ENCODE measurements around the gene SBNO2.

Gene SBNO2

GRCh38 chr19:1167687-1168571 lies 6.1 kb downstream of the SBNO2 start:
- DNase-seq, result no peak

- no peak for DNase-seq
Measured at GRCh38 chr19:1166872-1167573, 7.0 kb downstream of the SBNO2 start.

- DNase-seq, result no peak
Measured at GRCh38 chr19:1164684-1165531, 9.2 kb downstream of the SBNO2 start.

GRCh38 chr19:1163934-1164683 lies 10.0 kb downstream of the SBNO2 start:
- no peak for DNase-seq

DNA sequence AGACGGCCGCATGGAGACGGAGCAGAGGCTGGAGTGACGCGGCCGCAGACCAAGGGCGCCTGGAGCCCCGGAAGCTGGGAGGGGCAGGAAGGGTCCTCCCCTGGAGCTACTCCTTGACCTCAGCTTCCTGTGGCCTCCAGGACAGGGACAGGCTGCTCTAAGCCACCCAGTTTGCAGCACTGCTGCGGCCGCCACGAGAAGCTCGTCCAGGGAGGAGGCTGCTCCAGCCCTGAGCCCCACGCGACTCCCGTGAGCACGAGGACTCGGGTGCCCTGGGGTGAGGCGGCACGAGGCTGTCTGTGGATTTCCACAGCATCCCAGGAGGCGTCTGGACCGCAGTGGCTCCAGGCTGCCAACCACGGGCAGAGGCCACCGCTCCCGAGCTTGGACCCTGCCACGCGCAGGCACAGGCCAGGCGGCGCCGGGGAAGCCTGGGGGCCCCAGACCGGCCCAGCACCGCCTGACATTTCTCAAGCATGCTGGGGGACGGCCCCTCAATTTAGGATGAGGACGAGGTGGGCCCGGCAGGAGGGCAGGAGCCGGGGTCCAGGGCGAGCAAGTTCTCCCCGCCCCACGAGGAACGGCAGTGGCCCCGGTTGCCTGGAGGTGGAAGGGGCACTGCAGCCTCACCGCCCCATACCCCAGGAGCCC lies 10.7 kb downstream of the SBNO2 start:
- no peak for DNase-seq

- DNase-seq, result no peak
Measured at GRCh38 chr19:1162404-1163282, 11.4 kb downstream of the SBNO2 start.

DNA sequence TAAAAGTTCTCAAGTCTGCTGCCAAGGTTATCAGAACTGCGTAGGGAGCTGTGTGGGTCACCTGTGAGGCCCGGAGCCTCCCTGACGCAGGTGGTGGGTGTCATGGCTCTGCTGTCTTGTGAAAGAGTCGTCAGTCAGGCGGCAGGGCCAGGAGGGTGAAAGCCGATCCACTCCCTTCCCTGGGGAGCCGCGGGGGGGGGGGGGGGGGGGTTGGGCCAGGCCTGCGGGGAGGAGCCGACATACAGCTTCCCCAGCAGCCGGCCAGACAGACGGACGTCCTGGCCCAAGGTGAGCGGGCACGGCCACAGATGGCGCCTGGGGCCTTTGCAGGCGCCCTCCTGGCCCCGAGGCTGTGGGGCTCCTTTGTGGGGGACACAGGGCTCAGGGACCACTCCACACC lies 12.4 kb downstream of the SBNO2 start:
- DNase-seq, result no peak

- no peak for DNase-seq
Measured at GRCh38 chr19:1159864-1160595, 14.0 kb downstream of the SBNO2 start.

DNA sequence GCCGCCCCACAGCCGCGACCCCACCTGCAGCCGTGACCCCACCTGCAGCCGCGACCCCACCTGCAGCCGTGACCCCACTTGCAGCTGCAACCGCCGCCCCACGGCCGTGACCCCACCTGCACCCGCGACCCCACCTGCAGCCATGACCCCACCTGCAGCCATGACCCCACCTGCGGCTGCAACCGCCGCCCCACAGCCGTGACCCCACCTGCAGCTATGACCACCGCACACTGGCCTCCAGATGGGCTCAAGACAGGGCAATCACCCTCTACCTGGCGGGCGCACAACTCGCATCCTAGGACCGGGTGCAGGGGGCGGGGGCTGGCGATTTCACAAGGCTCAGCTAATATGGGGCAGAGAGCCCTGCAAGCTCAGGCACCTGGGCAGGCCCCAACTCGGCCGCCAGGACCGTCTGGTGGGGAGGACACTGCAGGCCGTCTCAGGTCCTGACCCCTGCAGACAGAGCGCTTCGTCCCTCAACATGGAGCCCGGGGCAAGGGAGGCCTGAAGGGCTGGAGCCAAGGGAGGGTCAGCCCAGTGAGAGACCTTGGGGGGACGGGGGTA lies 15.1 kb downstream of the SBNO2 start:
- DNase-seq, result no peak

DNA sequence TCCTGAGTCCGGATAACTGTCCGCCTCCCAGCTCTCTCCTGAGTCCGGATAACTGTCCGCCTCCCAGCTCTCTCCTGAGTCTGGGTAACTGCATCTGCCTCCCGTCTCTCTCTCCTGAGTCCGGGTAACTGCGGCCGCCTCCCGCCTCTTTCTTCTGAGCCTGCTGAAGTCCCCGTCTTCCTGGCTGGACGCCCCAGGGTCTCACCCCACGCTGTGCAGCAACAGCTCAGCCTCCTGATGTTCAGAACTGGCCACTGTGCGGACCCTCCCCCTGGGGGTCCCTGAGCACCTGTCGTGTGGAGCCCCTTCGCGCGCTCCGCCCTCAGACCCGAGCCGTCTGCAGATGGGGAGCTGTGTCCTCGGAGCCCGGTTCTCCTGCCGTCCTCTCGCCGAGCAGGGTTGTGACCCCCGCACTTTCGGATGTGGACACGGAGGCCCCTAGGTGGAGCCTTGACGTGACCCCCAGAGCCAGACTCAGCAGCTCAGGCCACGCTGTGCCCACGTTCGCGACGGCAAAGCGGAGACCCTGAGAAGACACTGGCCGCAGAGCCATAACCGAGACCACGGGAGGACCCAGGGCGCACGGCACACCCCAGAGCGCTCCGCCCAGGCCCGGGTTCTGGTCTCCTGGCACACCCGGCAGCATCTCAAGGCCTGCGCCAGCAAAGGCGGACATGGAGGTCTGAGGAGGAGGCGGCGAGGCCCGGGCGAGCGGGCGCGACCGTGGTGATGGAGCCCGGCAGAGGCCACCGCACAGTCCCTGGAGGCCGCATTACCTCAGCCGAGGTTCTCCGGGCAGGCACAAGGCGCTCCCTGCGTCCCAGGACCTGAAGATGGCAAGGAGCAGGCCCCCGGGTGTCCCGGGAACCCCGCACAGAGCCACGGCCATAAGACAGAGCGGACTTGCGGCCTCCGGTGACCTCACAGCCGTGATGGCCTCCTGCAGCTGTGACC lies 15.9 kb downstream of the SBNO2 start:
- DNase-seq, result no peak

GRCh38 chr19:1156830-1157615 lies 17.0 kb downstream of the SBNO2 start:
- no peak for DNase-seq

GRCh38 chr19:1156305-1156801 lies 17.7 kb downstream of the SBNO2 start:
- DNase-seq, result no peak

- DNase-seq, result no peak
Measured at GRCh38 chr19:1155352-1156304, 18.4 kb downstream of the SBNO2 start.

DNA sequence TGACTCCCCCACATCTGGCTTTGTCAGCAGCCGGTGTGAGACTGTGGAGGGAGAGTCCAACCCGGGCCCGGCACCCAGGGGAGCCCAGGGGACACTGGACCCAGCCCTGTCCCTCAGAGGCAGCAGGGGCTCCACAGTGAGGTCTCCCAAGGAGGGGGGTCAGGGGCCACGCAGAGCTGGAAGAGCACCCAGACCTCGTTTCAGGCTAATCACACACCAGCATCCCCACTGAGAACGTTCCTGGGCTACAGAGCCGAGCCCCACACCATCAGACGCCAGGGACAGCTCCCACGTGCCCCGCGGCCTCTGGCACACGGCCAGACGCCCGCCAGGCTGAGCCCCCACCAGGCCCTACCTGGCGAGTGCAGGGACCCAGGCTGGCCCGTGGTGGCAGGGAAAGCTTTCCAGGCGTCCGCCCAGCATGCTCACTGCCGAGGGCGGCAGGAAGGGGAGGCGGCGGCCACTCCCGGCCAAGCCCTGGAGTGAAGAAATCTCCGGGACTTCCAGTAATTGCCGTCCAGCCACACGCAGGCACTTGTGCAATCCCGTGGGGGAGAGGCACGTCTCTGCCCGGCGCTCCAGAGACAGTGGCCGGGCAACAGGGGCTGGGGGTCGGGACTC lies 19.2 kb downstream of the SBNO2 start:
- DNase-seq, result peak in 1 of 2 donors; percentile 59

DNA sequence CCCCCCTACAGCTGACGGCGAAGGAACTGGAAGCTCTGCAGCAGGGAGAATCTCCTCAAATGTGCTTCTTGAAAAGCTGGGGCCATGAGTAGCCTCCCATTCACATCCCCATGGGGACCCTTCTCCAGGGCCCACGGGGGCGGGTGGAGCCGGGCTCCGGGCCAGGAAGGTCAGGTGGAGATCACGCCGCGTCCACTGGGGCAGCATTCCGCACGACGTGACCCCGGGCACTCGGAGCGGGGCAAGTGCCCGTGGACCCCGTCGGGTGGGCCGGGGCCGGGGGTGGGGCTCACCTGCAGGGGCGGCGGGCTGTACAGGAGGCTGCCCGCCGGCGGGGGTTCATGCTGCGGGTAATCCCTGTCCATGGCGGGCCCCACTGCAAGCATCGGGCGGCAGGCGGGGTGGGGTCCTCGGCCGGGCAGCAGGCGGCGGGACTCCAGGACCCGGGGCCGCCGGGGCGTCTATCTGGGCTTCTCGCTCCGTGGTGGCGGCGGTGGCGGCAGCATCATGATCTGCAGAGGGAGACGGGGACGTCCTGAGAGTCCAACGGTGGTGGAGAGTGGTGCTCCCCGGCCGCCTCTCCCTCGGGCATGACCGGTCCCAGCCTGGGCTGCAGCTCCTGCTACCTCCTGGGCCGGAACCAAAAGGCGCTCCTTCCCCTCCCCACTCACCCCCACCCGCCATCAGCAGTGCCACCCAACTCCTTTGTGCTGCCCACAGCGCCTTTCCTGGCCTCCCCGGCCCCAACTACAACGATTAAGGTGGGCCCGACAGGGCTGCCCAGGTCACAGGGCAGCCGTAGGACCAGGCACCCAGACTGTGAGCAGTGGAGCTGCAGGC lies 20.0 kb downstream of the SBNO2 start:
- DNase-seq, result no peak

All from CD4-positive, alpha-beta T cell treated with Interleukin-4 for 1 hour (primary cell).